NB4 (cell line): ENCODE data around the gene ADAMTS8.

Source experiments
- DNase-seq: peaks from one replicate; pipeline ENCODE4 v3.0.0; 2010; ENCODE audit warnings: low read depth
- H3K4me3 ChIP-seq: one replicate; pipeline ENCODE4 v1.5.1; 2011; ENCODE audit warnings: mild to moderate bottlenecking, low read depth, low read length, moderate library complexity
- CTCF ChIP-seq: IDR thresholded peaks from one replicate; pipeline ENCODE4 v1.5.1; 2012; ENCODE audit warnings: low read depth, low read length
- MAX ChIP-seq: IDR thresholded peaks from 2 replicates; pipeline ENCODE4 v1.6.1; 2011; ENCODE audit warnings: low read depth, low read length
- MYC ChIP-seq: IDR thresholded peaks from 2 replicates; pipeline ENCODE4 v1.6.1; 2011; ENCODE audit warnings: low read depth, low read length
- POLR2A ChIP-seq: IDR thresholded peaks from 2 replicates; pipeline ENCODE4 v1.6.1; 2011; ENCODE audit warnings: mild to moderate bottlenecking; ENCODE audit not compliant: insufficient read length; ENCODE audit errors: extremely low read depth

The ADAMTS8 gene

GRCh38 chr11:130429983-130430382 lies 1.6 kb upstream of the ADAMTS8 start:
- no peak for DNase-seq
- H3K4me3 ChIP-seq, result no peak overlapping the region
- no peak for TF ChIP-seq MAX
- no peak for TF ChIP-seq CTCF
- TF ChIP-seq POLR2A, result no peak
- TF ChIP-seq MYC, result no peak

- DNase-seq, result no peak
- TF ChIP-seq MAX, result no peak
- no peak overlapping the region for H3K4me3 ChIP-seq
Measured at GRCh38 chr11:130429120-130429681, 792 bp upstream of the ADAMTS8 start.

GRCh38 chr11:130427581-130428315 lies 661 bp downstream of the ADAMTS8 start:
- DNase-seq, result no peak
- no peak overlapping the region for H3K4me3 ChIP-seq
- TF ChIP-seq MAX (no peak), POLR2A (no peak), CTCF (no peak), MYC (no peak)

- DNase-seq, result no peak
- no peak overlapping the region for H3K4me3 ChIP-seq
- no peak for TF ChIP-seq POLR2A
- no peak for TF ChIP-seq MYC
Measured at GRCh38 chr11:130426837-130427341, 1.5 kb downstream of the ADAMTS8 start.

GRCh38 chr11:130426223-130426836 lies 2.1 kb downstream of the ADAMTS8 start:
- no peak for TF ChIP-seq CTCF
- no peak for TF ChIP-seq MAX
- no peak for TF ChIP-seq POLR2A
- TF ChIP-seq MYC, result no peak
- H3K4me3 ChIP-seq, result no peak overlapping the region
- DNase-seq, result no peak

GRCh38 chr11:130425156-130425555 lies 3.3 kb downstream of the ADAMTS8 start:
- no peak overlapping the region for H3K4me3 ChIP-seq
- DNase-seq, result no peak
- TF ChIP-seq MYC, result no peak
- TF ChIP-seq MAX, result no peak
- no peak for TF ChIP-seq POLR2A
- TF ChIP-seq CTCF, result no peak
